WERI-Rb-1 (cell line): ENCODE data around the gene PGAM5.
A peak's percentile ranks its signal among the peaks of the same experiment; 100 is the strongest.

Experiments
- DNase-seq: peaks from one replicate; pipeline ENCODE4 v3.0.0-alpha.2; 2020
- H3K27ac ChIP-seq: fragments of 250-450 bp; sonication (Bioruptor Pico); 2 replicates; pipeline ENCODE4 v1.5.1; 2020; ENCODE audit warnings: mild to moderate bottlenecking, moderate library complexity
- H3K27me3 ChIP-seq: fragments of 250-450 bp; sonication (Bioruptor Pico); 2 replicates; pipeline ENCODE4 v1.5.1; 2021; ENCODE audit warnings: mild to moderate bottlenecking, low read depth, moderate library complexity; ENCODE audit not compliant: insufficient read depth, severe bottlenecking
- H3K36me3 ChIP-seq: fragments of 250-450 bp; sonication (Bioruptor Pico); 2 replicates; pipeline ENCODE4 v1.5.1; 2020; ENCODE audit warnings: mild to moderate bottlenecking, moderate library complexity
- H3K4me3 ChIP-seq: 2 replicates; pipeline ENCODE4 v1.5.1; 2011; ENCODE audit warnings: low read depth, mild to moderate bottlenecking, control low read depth, low read length
- H3K9me3 ChIP-seq: fragments of 250-450 bp; sonication (Bioruptor Pico); 2 replicates; pipeline ENCODE4 v1.5.1; 2021; ENCODE audit warnings: mild to moderate bottlenecking, moderate library complexity; ENCODE audit not compliant: severe bottlenecking
- CTCF ChIP-seq: IDR thresholded peaks from 2 replicates; pipeline ENCODE4 v1.5.1; 2011; ENCODE audit warnings: low read depth, mild to moderate bottlenecking, control low read depth, inconsistent platforms, low read length

PGAM5 gene

GRCh38 chr12:132710405-132711079, at the start of gene PGAM5:
PGAM5 (plus strand) TSS chr12:132710842; CDS start chr12:132710877, 35 bp downstream.
- Histone ChIP-seq H3K27me3 (no peaks in the 10 kb centered on the region), H3K4me3 (peak within 1 kb of the TSS; percentile 94), H3K27ac (peak within 1 kb of the TSS; percentile 80), H3K9me3 (no peaks in the 10 kb centered on the region), H3K36me3 (peaks cover 52% of the 10 kb centered on the region)
- no peak for TF ChIP-seq CTCF
- DNase-seq: peak; percentile 84

GRCh38 chr12:132660996-132661395, 49.6 kb upstream of the PGAM5 start:
- TF ChIP-seq CTCF: no peak
- Histone ChIP-seq H3K9me3 (no peaks in the 10 kb centered on the region), H3K27me3 (no peaks in the 10 kb centered on the region), H3K4me3 (no peak overlapping the region), H3K36me3 (peaks cover 98% of the 10 kb centered on the region), H3K27ac (no peak overlapping the region)
- DNase-seq: no peak

DNA sequence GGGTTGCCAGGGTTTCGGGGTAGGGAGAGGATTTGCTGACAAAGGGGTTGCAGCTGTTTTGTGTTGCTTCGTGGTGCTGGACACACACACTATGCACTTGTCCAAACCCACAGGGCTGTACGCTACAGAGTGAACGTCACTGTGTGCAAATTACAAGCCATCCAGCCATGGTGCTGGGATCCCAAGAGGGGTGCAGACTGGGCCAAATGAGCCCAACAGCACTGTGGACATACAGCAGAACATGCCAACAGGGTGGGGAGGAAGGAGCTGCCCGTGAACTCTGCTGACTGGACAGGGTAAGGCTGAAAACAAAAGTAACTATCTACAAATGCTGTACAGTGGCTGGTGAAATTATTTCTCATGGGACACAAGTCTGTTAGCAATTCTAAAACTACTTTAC, 48.7 kb upstream of the PGAM5 start:
- no peak for TF ChIP-seq CTCF
- H3K9me3 ChIP-seq: no peaks in the 10 kb centered on the region
- H3K27ac ChIP-seq: no peak overlapping the region
- DNase-seq: no peak
- no peaks in the 10 kb centered on the region for H3K27me3 ChIP-seq
- H3K36me3 ChIP-seq: peaks cover 98% of the 10 kb centered on the region
- H3K4me3 ChIP-seq: no peak overlapping the region

DNA sequence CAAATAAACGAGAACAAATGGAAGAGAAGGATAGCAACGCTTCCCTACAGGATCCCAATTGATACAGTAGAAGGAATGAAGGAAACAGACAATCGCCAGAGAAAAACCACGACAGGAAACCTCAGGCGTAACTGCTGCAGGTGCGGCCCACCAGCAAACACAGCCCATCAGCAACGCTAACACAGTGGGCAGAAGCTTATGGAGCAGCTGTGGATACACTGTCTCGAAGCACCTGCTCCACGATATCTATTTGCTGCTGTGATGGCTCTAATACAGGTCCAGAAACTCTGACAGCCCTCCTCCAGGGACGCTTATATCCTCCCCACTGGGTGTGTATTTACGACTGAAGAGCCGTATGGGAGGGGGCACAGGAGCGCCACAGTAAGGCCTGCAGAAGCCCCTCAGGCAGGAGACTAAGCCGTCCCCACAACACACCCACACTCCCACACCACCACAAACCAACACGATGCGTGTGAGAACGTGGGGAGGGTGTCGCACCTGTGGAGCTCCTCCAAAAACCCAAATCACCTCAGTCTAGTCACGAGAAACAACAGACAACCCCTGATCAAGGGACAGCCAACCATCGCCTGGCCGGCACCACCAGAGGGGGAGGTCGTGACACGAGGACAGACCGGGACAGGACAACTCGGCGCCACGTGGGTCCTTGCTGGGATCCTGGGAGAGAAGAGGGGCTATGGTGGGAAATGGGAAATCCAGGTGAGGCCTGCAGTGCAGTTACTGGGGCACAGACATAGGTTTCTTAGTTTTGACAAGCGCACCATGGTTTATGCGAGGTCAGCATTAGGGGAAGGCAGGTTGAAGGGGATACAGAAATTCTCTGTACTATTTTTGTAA, 47.5 kb upstream of the PGAM5 start:
- Histone ChIP-seq H3K4me3 (no peak overlapping the region), H3K27ac (no peak overlapping the region), H3K36me3 (peaks cover 95% of the 10 kb centered on the region), H3K9me3 (no peaks in the 10 kb centered on the region), H3K27me3 (no peaks in the 10 kb centered on the region)
- DNase-seq: no peak
- TF ChIP-seq CTCF: no peak

DNA sequence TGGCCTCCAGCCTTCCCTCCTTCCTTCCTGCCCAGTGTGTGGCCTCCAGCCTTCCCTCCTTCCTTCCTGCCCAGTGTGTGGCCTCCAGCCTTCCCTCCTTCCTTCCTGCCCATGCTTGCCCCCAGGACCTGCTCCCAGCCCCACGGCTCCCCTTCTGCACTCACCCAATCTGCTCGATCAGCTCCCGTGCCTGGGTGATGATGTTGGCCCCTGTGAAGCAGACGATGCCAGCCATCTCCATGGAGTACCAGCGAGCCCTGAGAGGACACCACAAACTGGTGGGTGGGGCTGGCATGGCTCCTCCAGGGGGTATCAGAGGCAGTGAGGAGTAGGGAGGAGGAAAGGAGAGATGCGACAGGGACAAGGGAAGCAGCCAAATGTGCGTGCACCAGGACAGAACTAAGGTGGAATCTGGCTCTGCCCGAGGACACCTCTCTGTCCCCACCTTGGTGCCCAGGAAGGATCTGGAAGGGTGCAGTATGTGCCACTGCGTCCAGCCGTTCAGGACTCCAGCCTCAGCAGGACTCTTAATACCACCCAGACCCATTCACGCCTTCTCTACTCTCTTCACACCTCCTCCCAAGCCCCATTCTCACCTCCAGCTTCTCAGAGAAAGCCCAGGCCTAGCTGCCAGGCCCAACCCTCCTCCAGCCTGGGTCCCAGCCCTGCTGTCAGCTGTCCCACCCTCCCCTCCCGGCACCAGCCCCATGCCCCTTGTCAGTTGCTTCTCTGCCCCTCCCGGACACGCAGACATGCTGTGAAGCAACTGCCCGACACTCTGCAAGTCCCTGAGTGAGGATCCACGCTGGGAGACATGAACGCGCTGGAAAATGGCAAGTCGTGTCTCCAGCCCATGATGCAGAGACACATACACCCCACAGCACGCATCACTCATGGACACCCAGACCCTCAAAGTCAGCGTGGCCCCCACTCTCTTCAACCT, 46.2 kb upstream of the PGAM5 start:
- Histone ChIP-seq H3K27ac (no peak overlapping the region), H3K9me3 (no peaks in the 10 kb centered on the region), H3K36me3 (peaks cover 95% of the 10 kb centered on the region), H3K4me3 (no peak overlapping the region), H3K27me3 (no peaks in the 10 kb centered on the region)
- no peak for TF ChIP-seq CTCF
- no peak for DNase-seq
